GM12874 (cell line): Measurements from ENCODE around the gene GPR25.

ENCODE experiments used
- TF ChIP-seq, protein P1 (sequence below): IDR thresholded peaks from 2 replicates; pipeline ENCODE4 v1.5.1; 2011; ENCODE audit warnings: low read depth, mild to moderate bottlenecking, control low read depth, low read length, moderate library complexity; ENCODE audit not compliant: insufficient read depth

The GPR25 gene

DNA sequence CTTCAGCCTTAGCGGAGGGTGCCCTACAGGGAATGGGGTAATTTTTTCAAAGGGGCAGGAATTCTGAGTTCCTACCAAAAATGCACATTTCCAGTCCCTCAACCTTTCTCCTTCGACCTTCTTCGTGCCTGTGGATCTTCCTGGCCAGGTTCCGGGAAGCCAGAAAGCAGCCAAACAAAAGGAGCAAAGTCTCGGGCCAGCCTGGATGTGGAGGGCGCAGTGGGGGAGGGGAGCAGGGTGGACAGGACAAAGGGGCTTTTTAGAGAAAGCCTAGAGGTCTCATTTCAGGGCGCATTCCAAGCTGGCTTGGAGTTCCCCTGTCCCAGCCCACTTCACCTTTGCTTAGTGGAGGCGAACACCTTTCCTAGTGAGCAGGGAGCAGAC is 19.0 kb downstream of the GPR25 start:
- TF ChIP-seq, protein P1, sequence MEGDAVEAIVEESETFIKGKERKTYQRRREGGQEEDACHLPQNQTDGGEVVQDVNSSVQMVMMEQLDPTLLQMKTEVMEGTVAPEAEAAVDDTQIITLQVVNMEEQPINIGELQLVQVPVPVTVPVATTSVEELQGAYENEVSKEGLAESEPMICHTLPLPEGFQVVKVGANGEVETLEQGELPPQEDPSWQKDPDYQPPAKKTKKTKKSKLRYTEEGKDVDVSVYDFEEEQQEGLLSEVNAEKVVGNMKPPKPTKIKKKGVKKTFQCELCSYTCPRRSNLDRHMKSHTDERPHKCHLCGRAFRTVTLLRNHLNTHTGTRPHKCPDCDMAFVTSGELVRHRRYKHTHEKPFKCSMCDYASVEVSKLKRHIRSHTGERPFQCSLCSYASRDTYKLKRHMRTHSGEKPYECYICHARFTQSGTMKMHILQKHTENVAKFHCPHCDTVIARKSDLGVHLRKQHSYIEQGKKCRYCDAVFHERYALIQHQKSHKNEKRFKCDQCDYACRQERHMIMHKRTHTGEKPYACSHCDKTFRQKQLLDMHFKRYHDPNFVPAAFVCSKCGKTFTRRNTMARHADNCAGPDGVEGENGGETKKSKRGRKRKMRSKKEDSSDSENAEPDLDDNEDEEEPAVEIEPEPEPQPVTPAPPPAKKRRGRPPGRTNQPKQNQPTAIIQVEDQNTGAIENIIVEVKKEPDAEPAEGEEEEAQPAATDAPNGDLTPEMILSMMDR: no peak

DNA sequence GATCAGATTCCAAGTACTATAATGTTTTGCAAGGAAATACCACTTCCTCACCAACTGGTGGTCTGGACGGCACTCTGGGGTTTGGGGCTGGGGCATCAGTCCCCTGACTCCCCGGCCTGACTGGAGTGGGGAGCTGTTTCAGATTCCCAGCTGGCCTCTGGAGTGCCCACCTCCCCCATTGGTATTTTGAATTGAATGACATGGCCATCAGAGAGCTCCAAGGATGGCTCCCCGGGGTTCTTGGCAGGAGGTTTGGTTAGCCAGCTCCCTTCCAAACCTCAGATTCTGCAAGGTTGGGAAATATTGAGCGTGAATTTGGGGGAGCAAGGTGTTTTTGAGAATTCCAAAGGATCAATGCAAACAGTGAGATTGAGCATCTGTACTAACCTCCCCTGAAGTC is 19.8 kb downstream of the GPR25 start:
- TF ChIP-seq, protein P1: no peak

DNA sequence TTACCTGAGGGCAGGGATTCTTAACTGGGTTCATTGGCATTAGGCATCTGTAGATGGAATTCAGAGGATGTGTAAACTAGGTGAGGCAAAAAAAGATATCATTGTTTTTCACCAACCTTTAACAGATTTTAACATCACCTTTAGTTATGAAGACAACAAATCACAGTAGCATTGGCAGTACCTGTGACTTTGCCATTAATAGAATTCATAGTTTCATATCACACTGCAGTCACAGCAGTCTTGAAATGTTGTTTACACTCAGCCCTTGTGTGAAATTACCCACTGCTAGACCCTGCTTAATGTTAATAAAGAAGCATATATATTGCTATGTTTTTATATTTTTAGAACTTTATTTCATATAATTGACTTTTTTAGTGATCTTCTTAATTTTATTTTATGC is 20.2 kb downstream of the GPR25 start:
- TF ChIP-seq, protein P1: no peak

DNA sequence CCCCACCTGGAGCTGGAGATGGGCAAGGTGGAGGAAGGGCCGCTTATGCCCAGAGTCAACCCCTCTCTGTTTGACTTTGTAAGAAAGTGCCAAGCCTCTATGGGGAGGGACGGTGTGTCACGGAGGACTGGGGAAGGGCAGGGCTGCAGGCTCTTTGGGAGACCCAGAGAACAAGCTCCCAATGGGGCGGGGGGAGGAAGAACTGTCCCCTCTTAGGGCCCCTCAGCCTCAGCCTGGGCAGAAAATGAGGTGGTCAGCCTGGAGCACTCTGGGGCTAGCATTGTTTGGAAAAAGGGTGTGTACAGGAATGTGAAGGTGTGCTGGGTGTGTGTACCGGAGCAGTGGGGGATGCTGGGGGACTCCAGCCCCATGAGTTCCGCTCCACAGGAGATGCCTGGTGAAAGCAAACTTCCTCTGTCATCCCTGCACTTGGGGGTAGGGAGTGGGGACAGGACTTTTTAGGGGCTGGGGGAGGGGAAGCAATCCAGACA is 20.7 kb downstream of the GPR25 start:
- TF ChIP-seq, protein P1: no peak

DNA sequence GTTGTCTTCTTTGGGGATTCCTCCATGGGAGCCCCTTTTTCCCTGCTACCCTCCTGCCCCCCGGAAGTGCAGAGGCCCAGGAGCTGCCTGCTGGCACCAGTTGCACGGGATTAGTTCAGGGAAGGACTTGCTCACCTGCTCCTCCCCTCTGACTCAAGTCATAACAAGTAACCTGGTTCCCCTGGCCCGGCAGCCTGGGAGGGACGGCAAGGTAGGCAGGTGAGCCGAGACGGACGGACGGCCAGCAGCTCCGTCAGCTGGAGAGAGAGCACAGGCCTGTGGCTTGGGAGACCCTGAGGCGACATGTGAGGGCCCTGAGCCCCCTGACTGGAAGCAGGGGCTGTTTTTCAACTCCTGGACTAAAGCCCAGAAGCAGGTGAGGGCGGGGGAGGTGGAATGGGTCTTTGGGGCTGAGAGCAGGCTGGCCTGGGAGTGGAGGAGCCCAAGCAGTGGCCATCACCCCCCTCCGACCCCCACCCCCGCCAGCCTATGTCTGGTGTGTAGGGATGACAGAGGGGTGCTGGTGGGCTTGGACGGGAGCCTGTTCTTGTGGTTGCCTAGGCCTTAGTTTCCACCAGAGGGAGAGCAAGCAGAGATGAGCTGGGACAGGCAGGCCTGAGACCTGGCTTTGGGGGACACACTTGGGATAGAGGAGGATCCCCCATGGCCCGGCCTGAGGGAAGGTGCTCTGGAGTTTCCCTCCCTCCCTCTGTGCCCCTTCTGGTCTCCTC is 22.1 kb downstream of the GPR25 start, which contains the start of gene INAVA:
Gene INAVA (plus strand): TSS at position 189 of the 731 bp plus-strand sequence. CDS start 3,501 bp downstream, outside the sequence.
- TF ChIP-seq, protein P1: peak; percentile 28; the same call in 1 of the 2 replicates

DNA sequence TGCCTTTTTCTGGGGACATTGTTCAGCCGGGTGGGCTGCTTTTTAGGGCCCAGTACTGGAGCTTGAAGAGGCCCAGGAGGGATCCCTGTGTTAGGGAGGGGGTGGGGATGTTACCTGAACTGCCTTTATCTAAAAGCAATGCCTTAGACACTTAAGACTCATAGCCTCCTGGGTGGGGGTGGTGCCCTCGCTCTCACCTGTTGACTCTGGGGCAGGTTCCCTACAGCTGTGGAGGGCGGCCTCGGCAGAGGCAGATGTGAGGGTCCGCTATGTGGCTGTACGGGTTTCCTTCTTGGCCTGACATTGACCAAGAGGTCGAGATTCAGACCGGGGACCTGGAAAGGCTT is 22.6 kb downstream of the GPR25 start:
- TF ChIP-seq, protein P1: no peak

DNA sequence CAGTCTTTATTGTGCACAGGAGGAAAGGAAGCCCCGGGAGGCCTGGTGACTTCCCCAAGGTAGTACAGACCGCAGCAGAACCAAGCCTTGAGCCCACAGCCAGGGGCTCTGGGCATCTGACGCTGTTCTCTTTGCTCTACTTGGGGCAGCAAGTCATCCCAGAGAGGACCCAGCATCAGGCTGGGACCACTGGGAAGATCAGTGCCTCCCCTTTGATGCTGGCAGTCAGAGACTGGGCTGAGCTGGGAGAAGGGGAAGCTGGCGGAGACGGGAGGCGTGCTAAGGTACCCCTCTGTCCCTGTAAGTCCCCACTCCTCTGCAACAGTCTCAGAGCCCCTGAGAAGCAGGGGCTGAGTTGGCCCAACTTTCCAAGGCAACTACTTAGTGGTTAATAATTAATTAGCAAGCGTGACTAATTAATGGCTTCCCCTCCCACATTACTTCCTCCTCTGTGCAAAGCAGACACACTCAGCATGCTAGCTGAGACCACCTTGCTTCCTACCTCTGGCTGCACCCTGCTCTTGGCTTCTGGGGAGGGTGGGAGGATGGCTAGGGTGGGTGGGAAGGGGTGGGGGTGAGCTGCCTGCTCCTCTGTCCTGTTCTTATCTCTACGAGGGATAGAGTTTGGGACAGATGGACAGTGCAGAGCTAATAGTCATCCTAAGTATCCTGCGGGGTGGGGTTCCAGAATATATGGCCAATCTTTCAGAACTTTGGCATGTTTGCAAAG is 23.2 kb downstream of the GPR25 start:
- TF ChIP-seq, protein P1: no peak
